AG09319 (cell line): ENCODE data around the gene UNC13B.
A peak's percentile ranks its signal among the peaks of the same experiment; 100 is the strongest.

ENCODE experiments used
- DNase-seq: peaks from one replicate; pipeline ENCODE4 v3.0.0-alpha.2; 2010; ENCODE audit warnings: low read depth; ENCODE audit errors: extremely low read depth
- CTCF ChIP-seq: IDR thresholded peaks from 2 replicates; pipeline ENCODE4 v1.5.1; 2011; ENCODE audit warnings: low read depth, mild to moderate bottlenecking, inconsistent platforms, low read length, moderate library complexity

UNC13B gene

DNA sequence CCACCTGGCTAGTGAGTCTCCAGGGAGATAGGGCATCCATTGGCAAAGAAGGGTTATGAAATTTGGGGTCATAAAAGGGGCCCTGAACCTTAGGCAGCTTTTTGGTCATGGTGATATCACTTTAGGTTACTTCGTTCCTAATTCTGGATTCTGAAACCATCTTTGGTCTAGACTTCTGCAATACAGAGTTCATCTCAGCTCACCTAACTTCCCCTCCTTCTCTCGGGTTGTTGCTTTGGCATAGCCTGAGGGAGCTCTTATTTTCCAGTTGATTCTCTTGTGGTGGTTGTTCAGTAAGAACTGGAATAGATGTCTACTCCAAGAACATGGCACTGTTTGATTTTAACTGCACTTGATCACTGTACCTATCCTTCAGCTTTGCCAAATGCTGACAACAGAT lies 179.2 kb downstream of the UNC13B start:
- no peak for TF ChIP-seq CTCF
- no peak for DNase-seq

- peak; percentile 70 for DNase-seq
- TF ChIP-seq CTCF = no peak
Observed at GRCh38 chr9:35341585-35341984, 179.8 kb downstream of the UNC13B start.

DNA sequence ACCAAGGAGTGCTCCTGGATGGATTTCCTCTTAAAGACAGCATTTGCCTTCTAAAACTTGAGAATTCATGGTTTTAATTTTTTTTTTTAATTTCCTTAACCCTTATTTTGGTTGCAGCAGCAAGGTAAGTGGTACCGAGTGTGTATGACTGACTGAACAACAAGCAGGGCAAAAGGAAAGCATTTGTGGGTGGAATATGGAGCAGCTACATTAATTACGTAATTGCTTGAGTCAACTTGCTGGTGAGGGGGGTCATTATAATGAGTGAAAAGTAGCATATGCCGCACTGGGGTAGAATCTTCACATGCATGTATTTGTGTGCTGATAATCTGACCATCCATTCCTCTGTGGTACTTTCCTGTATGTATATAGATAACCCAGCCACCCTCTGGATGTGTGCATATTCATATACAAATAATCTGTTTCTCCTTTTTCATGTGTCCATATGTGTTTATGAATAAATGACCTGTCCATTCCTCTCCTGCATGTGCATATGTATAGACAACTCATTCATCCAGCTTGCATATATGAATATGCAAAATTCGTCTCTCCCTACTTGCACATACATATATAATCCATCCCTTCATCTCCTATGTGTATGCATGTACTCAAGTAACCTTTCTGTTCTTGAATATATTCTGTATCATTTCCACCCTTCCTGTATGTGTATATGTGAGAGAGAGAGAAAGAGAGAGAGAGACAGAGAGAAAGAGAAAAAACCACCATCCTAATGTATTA lies 180.6 kb downstream of the UNC13B start:
- no peak for TF ChIP-seq CTCF
- no peak for DNase-seq

GRCh38 chr9:35348109-35348508 lies 186.3 kb downstream of the UNC13B start:
- TF ChIP-seq CTCF = no peak
- no peak for DNase-seq

DNA sequence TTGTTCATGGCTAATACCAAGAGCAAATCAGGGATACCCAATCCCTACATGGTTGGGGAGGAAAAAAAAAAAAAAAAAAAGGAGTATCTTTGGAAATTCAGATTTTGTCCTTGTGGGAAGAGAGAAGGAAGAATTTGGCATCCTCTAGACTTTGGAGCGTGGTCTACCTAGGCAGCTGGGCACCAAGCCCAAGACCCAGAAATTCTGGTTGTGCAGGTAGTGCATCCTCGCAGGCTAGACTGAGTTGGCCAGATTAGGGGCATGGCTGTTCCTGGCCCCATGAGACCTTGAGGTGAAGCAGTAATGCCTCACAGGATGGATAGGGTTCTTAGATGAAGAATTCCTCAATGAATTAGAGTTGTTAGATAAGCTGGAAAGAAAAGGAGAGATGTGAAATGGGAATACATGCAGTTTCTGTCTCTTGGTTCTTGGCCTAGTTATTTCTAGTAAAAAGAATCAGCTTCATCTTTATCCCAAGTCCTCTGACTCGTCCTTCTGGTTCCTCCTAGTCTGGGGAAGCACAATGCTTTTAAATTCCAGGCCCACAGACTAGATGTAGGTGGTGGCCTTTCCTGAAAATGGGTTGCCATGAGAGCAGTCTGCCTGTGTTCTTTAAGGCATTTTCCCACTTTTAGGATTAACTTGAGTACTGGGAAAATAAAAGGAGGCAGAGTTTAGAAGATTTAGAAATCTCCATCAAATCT lies 187.6 kb downstream of the UNC13B start:
- no peak for TF ChIP-seq CTCF
- DNase-seq = no peak

GRCh38 chr9:35350212-35350611 lies 188.4 kb downstream of the UNC13B start:
- no peak for DNase-seq

More at GRCh38 chr9:35350212-35350611, 188.4 kb downstream of the UNC13B start:
- no peak for TF ChIP-seq CTCF
